Measurements from ENCODE around the gene LGALS9C. TPM values are rescaled to one million over a fixed set of nuclear protein-coding genes. Genes with fewer than 3 reads are reported as not detected.
"Not testable (repeated sequence)": the region's sequence is repeated elsewhere in the genome, so short reads cannot be mapped to it uniquely, and the experiment has no call there.

LGALS9C gene
- total RNA-seq, result 10 to 100 TPM in 3 of 4 donors, 1 to 10 TPM in 1; 5.5 to 52.9 (median 21.9) TPM

- H3K27me3 ChIP-seq; H3K4me1 ChIP-seq; H3K36me3 ChIP-seq; DNase-seq; intact Hi-C loops (cut with DNase I); H3K9me3 ChIP-seq: not testable (repeated sequence)
- WGBS, 2 donors, result 45% methylated on average over 2 of the region's 9 CpGs; no CpG with 5 or more reads in 1 of the 2 donors
- Histone ChIP-seq H3K27ac (peak within 1 kb of the TSS; percentile 61 to 89 (median 73)), H3K4me3 (peak within 1 kb of the TSS in 2 of 4 donors; percentile 8 to 15)
- peak in 1 of 4 donors; percentile 39 for TF ChIP-seq POLR2A (IDR thresholded peaks at IDR 0.05)
Measured at GRCh38 chr17:18476508-18477308, at the start of gene LGALS9C. LGALS9C (plus strand) TSS chr17:18476789; CDS start chr17:18476855, 66 bp downstream.

- DNase-seq; H3K9me3 ChIP-seq; intact Hi-C loops (cut with DNase I); H3K4me3 ChIP-seq; H3K36me3 ChIP-seq; H3K4me1 ChIP-seq; H3K27ac ChIP-seq; H3K27me3 ChIP-seq: not testable (repeated sequence)
- WGBS, 2 donors, result no CpG with 5 or more reads among the region's 9 CpGs
Measured at GRCh38 chr17:18432206-18432605, 44.4 kb upstream of the LGALS9C start.

GRCh38 chr17:18439465-18439870 lies 37.1 kb upstream of the LGALS9C start:
- H3K36me3 ChIP-seq; intact Hi-C loops (cut with DNase I); H3K4me1 ChIP-seq; DNase-seq; H3K27me3 ChIP-seq; H3K9me3 ChIP-seq; H3K27ac ChIP-seq; H3K4me3 ChIP-seq: not testable (repeated sequence)
- no CpG with 5 or more reads among the region's 9 CpGs for WGBS, 2 donors

DNA sequence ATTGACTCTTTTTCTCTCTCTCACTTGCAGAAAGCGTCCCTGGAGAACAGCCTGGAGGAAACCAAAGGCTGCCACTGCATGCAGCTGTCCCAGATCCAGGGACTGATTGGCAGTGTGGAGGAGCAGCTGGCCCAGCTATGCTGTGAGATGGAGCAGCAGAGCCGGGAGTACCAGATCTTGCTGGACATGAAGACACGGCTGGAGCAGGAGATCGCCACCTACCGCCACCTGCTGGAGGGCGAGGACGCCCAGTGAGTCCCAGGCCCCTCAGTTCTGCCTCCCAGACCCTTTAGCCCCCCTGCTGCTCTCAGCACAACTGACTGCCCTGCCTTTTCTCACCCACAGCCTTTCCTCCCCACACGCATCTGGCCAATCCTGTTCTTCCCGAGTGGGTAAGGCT lies 34.5 kb upstream of the LGALS9C start:
- H3K4me3 ChIP-seq; H3K27ac ChIP-seq; H3K9me3 ChIP-seq; H3K27me3 ChIP-seq; intact Hi-C loops (cut with DNase I); DNase-seq; H3K36me3 ChIP-seq; H3K4me1 ChIP-seq: not testable (repeated sequence)
- TF ChIP-seq, protein P1, sequence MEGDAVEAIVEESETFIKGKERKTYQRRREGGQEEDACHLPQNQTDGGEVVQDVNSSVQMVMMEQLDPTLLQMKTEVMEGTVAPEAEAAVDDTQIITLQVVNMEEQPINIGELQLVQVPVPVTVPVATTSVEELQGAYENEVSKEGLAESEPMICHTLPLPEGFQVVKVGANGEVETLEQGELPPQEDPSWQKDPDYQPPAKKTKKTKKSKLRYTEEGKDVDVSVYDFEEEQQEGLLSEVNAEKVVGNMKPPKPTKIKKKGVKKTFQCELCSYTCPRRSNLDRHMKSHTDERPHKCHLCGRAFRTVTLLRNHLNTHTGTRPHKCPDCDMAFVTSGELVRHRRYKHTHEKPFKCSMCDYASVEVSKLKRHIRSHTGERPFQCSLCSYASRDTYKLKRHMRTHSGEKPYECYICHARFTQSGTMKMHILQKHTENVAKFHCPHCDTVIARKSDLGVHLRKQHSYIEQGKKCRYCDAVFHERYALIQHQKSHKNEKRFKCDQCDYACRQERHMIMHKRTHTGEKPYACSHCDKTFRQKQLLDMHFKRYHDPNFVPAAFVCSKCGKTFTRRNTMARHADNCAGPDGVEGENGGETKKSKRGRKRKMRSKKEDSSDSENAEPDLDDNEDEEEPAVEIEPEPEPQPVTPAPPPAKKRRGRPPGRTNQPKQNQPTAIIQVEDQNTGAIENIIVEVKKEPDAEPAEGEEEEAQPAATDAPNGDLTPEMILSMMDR (IDR thresholded peaks at IDR 0.05), result peak in 1 of 6 experiments; percentile 22
- no CpG with 5 or more reads among the region's 9 CpGs for WGBS, 2 donors

GRCh38 chr17:18442532-18442931 lies 34.1 kb upstream of the LGALS9C start:
- H3K27ac ChIP-seq; H3K4me3 ChIP-seq; H3K9me3 ChIP-seq; DNase-seq; H3K4me1 ChIP-seq; H3K27me3 ChIP-seq; H3K36me3 ChIP-seq; intact Hi-C loops (cut with DNase I): not testable (repeated sequence)
- no CpG with 5 or more reads among the region's 4 CpGs for WGBS, 2 donors

DNA sequence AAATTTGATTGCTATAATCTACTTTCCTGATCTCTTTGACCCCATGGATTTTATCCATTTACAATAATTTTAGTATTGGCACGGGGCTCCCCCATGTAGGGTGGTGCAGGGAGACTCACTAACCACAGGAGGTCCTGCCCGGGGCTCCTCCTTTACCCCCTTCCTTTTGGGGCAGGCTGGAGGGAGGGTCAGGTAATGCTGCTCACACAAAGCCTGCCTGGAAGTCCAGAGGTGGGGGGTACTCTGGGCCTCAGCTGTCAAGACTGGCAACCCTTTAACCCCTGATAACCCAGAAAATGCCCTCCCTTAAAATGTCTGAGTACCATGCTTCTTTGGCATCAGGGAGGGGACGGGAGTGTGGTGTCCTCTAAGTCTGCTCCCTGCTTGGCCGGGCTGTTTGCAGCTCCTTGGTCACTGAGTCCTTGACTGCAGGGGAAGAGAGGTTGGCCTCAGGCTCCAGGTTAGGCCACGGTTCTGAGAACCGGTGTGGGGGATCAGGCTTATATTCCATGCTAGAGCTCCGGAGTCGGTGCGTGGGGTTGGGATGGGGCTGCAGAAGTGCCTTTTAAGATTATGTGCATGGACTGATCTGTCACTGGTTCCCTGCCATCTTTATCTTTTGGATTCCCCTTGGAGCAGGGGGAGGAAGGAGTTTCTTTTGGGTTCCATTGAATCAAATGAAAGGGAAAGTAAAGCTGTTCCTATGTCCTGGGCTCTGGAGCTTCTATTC lies 28.9 kb upstream of the LGALS9C start:
- H3K4me3 ChIP-seq; H3K27ac ChIP-seq; H3K36me3 ChIP-seq; H3K27me3 ChIP-seq; intact Hi-C loops (cut with DNase I); DNase-seq; H3K4me1 ChIP-seq; H3K9me3 ChIP-seq: not testable (repeated sequence)
- WGBS, 2 donors, result no CpG with 5 or more reads among the region's 9 CpGs

DNA sequence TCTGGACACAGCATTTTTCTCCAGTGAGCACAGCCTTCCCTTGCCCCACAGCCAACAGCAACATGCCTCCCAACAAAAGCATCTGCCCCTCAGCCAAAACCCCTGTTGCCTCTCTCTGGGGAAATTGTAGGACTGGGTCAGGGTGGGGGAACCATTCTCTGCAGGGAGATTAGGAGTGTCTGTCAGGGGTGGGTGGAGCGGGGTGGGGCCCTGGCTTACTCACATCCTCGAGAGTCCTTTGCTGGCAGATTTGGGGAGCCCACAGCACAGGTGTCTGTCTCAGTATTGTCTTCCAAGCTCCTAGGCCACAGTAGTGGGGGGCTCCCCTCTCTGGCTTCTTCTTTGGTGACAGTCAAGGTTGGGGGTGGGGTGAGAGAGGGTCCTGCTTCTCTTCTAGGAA lies 28.3 kb upstream of the LGALS9C start:
- H3K4me3 ChIP-seq; H3K4me1 ChIP-seq; H3K27me3 ChIP-seq; H3K9me3 ChIP-seq; intact Hi-C loops (cut with DNase I); DNase-seq; H3K36me3 ChIP-seq: not testable (repeated sequence)
- no CpG with 5 or more reads among the region's 2 CpGs for WGBS, 2 donors
- peak overlapping the region in 1 of 4 donors; percentile 16 for H3K27ac ChIP-seq

DNA sequence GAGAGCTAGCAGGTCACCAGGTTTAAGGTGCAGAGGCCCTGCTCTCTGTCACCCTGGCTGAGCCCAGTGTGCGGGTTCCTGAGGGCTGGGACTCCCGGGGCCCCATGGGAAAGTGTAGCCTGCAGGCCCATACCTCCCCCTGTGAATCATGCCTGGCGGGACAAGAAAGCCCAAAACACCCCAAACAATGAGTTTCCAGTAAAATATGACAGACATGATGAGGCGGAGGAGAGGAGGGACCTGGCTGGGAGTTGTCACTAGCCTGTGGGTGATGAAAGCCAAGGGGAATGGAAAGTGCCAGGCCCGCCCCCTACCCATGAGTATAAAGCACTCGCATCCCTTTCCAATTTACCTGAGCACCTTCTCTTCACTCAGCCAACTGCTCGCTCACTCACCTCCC lies 26.8 kb upstream of the LGALS9C start:
- H3K27me3 ChIP-seq; H3K36me3 ChIP-seq; DNase-seq; H3K9me3 ChIP-seq; H3K27ac ChIP-seq; intact Hi-C loops (cut with DNase I); H3K4me1 ChIP-seq; H3K4me3 ChIP-seq: not testable (repeated sequence)
- WGBS, 2 donors, result 25 to 77% methylated on average over 2 to 4 of the region's 7 CpGs

- 78% methylated on average over 7 of the region's 7 CpGs; no CpG with 5 or more reads in 1 of the 2 donors for WGBS, 2 donors
- H3K9me3 ChIP-seq; H3K27ac ChIP-seq; H3K36me3 ChIP-seq; DNase-seq; H3K4me1 ChIP-seq; intact Hi-C loops (cut with DNase I); H3K27me3 ChIP-seq; H3K4me3 ChIP-seq: not testable (repeated sequence)
Measured at GRCh38 chr17:18450998-18451397, 25.6 kb upstream of the LGALS9C start.
